Ovary (tissue), 9 donors: ENCODE measurements around the gene FLNC. TPM values are rescaled to one million over a fixed set of nuclear protein-coding genes. Genes with fewer than 3 reads are reported as not detected.

ENCODE experiments used
- DNase-seq, 5 donors: peaks; one replicate each; pipeline ENCODE4 v3.0.0-alpha.2; 2019 to 2020
- H3K27ac ChIP-seq, 2 donors: fragments of 200-600 bp; one replicate each; pipeline versions ENCODE4 v1.5.1 to v1.8.0; 2019 to 2022
- H3K27me3 ChIP-seq: fragments of 200-600 bp; one replicate; pipeline ENCODE4 v1.8.0; 2022
- H3K36me3 ChIP-seq: fragments of 200-600 bp; sonication (generic); one replicate; pipeline ENCODE4 v1.5.1; 2019
- H3K4me1 ChIP-seq: one replicate; pipeline ENCODE4 v1.8.1; 2013; ENCODE audit warnings: mild to moderate bottlenecking, moderate library complexity; ENCODE audit not compliant: insufficient read depth
- H3K4me3 ChIP-seq: fragments of 200-600 bp; sonication (generic); one replicate; pipeline ENCODE4 v1.5.1; 2017
- H3K9me3 ChIP-seq, 2 donors: fragments of 200-600 bp in 1 of 2; sonication (generic) in 1 of 2; one replicate each; pipeline versions ENCODE4 v1.5.1 to v1.8.1; 2013 to 2019; ENCODE audit warnings: mild to moderate bottlenecking in 1 of 2, moderate library complexity in 1 of 2
- CTCF ChIP-seq, 3 donors: fragments of 450-650 bp in 2 of 3; fragments of 200-600 bp in 1 of 3; IDR thresholded peaks; one replicate each; pipeline versions ENCODE4 v1.5.1 to v1.8.0; 2016 to 2022; ENCODE audit warnings: antibody characterized with exemption in 3 of 3, mild to moderate bottlenecking in 1 of 3
- EP300 ChIP-seq: sonication (generic); formaldehyde crosslinking; IDR thresholded peaks from one replicate; pipeline ENCODE4 v1.6.1; 2017; ENCODE audit warnings: antibody characterized with exemption
- POLR2A ChIP-seq: fragments of 450-650 bp; IDR thresholded peaks from one replicate; pipeline ENCODE4 v1.6.1; 2017; ENCODE audit warnings: antibody characterized with exemption, mild to moderate bottlenecking, moderate library complexity
- WGBS, 3 donors: extraction: QIAGEN DNeasy Blood & Tissue Kit in 1 of 3; methylation state at CpG; one replicate each; pipeline versions ENCODE4 v1.1.5 to v1.1.7; 2013 to 2017; 5-methylcytosine and 5-hydroxymethylcytosine counted together
- intact Hi-C, 4 donors: fragments of 100-400 bp; cut with DNase I; formaldehyde crosslinking; loops; one replicate each; pipeline versions ENCODE4 v1.11.0 to v1.15.1; 2022 to 2023
- polyA plus RNA-seq, 2 donors: library from polyadenylated mRNA; stranded (reverse); fragments of 200-250 nt in 1 of 2; fragments of 350-450 nt in 1 of 2; fragmentation: Illumina TruSeq in 1 of 2; extraction: RNeasy Lipid Tissue Mini Kit (QIAGEN cat#74804) in 1 of 2; gene quantifications; one replicate each; pipeline ENCODE4 v1.2.3, GENCODE V29; 2013 to 2014
- total RNA-seq, 7 donors: library from RNA; depleted of rRNA in 2 of 7; stranded (reverse); fragments of >200 nt in 2 of 7; fragmentation: NEBNext Ultra II Directional in 3 of 7; extraction: Animal tissue kit (Norgen Biotek cat#: 25700) in 3 of 7; gene quantifications; one replicate each; pipeline versions ENCODE4 v1.1.0 to v1.2.4, GENCODE V29; 2016 to 2023
- donor health status: DM: no; HTN: no; CAD: no; lungs with moderate emphysema.
- donor health status: DM: no; HTN: no; CAD: no.
- donor health status: Bipolar disorder and iron deficiency.
- donor health status: DM: yes; HTN: yes; CAD: no.
- donor health status: DM: no; HTN: no; CAD: no.
- donor health status: DM: yes; HTN: yes; CAD: no.

The FLNC gene
- total and polyA plus RNA-seq, 9 donors = 6.5 to 51.2 (median 16.4) TPM

DNA sequence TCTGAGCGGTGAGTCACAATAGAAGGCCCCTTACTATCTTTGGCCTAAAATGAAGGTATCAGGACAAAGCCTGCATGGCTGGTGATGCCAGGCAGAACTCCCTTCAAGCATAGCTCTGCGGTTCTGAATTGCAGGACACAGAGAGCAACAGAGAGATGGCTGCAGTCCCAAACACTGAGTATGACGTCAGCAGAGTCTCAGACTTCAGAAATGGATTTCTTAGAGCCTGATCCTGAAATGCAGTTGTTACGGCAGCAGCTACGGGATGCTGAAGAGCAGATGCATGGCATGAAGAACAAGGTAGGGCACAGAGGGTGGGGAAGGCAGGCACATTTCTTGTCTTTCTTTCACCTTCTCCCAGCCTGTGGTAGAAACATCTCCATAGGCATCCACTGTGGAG, 25.0 kb upstream of the FLNC start:
- no peaks in the 10 kb centered on the region for H3K27me3 ChIP-seq
- no peaks in the 10 kb centered on the region for H3K36me3 ChIP-seq
- H3K27ac ChIP-seq = no peak overlapping the region
- intact Hi-C loops = no loop called here
- no peaks in the 10 kb centered on the region for H3K4me1 ChIP-seq
- no peak for DNase-seq
- no peak overlapping the region for H3K4me3 ChIP-seq
- TF ChIP-seq EP300 (no peak), POLR2A (no peak), CTCF (IDR thresholded peaks at IDR 0.05) (no peak)
- no peaks in the 10 kb centered on the region for H3K9me3 ChIP-seq
- WGBS, 3 donors = 89 to 94% (median 92%) methylated on average over 5 of the region's 5 CpGs

DNA sequence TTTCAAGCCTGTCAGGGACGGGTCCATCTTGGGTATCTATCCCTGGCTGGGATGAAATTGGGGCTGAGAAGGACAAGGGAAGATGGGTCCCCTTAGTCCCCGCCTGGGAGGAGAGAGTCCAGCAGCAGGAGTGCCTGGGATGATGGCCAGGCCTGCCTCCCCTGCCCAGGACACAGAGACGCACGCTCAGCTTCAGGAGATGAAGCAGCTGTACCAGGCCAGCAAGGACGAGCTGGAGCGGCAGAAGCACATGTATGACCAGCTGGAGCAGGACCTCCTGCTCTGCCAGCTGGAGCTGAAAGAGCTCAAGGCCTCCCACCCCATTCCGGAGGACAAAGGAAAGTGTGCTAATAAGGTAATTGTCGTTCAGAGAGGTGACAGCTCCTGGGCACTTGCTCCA, 23.0 kb upstream of the FLNC start:
- no peaks in the 10 kb centered on the region for H3K9me3 ChIP-seq
- 24 to 47% (median 42%) methylated on average over 8 of the region's 8 CpGs for WGBS, 3 donors
- TF ChIP-seq CTCF (IDR thresholded peaks at IDR 0.05) (no peak), POLR2A (no peak), EP300 (no peak)
- H3K36me3 ChIP-seq = no peaks in the 10 kb centered on the region
- intact Hi-C loops = no loop called here
- no peak overlapping the region for H3K27ac ChIP-seq
- no peak overlapping the region for H3K4me3 ChIP-seq
- no peaks in the 10 kb centered on the region for H3K27me3 ChIP-seq
- no peaks in the 10 kb centered on the region for H3K4me1 ChIP-seq
- DNase-seq = no peak

GRCh38 chr7:128809363-128809762, 20.8 kb upstream of the FLNC start:
- intact Hi-C loops = no loop called here
- no peak for DNase-seq
- Histone ChIP-seq H3K4me3 (no peak overlapping the region), H3K27ac (no peak overlapping the region), H3K4me1 (no peaks in the 10 kb centered on the region), H3K27me3 (no peaks in the 10 kb centered on the region), H3K9me3 (no peaks in the 10 kb centered on the region), H3K36me3 (no peaks in the 10 kb centered on the region)
- WGBS, 3 donors = 77 to 80% (median 79%) methylated on average over 3 of the region's 3 CpGs
- no peak for TF ChIP-seq POLR2A
- no peak for TF ChIP-seq EP300
- TF ChIP-seq CTCF (IDR thresholded peaks at IDR 0.05) = no peak

DNA sequence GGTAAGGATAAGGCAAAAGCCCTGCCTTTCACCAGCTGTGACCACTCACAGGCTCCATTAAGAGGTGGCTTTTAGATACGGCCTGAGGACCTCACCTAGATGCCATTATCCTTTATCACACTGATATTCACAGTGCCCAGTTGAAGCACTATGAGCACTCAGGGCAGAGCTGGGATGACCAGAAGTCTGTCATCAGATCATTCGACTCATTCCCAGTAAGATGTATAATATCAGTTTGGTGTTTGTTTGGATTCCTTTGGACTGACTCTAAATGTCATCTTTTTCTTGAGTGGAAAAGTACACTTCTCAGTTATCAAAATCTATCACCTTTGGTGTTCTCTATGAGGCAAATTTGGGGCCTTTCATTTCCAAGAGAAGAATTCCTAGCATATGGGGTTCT, 19.7 kb upstream of the FLNC start:
- TF ChIP-seq POLR2A = no peak
- no peak for TF ChIP-seq CTCF (IDR thresholded peaks at IDR 0.05)
- no peak for TF ChIP-seq EP300
- Histone ChIP-seq H3K27ac (no peak overlapping the region), H3K36me3 (no peaks in the 10 kb centered on the region), H3K4me3 (no peak overlapping the region), H3K27me3 (no peaks in the 10 kb centered on the region), H3K4me1 (no peaks in the 10 kb centered on the region), H3K9me3 (no peaks in the 10 kb centered on the region)
- DNase-seq = no peak
- WGBS, 3 donors = 86 to 94% (median 89%) methylated on average over 2 of the region's 2 CpGs
- intact Hi-C loops = no loop called here

GRCh38 chr7:128810997-128811396, 19.2 kb upstream of the FLNC start:
- Histone ChIP-seq H3K4me3 (no peak overlapping the region), H3K27me3 (no peaks in the 10 kb centered on the region), H3K36me3 (no peaks in the 10 kb centered on the region), H3K27ac (no peak overlapping the region), H3K9me3 (no peaks in the 10 kb centered on the region), H3K4me1 (no peaks in the 10 kb centered on the region)
- intact Hi-C loops = no loop called here
- TF ChIP-seq CTCF (IDR thresholded peaks at IDR 0.05) (no peak), EP300 (no peak), POLR2A (no peak)
- 89 to 97% (median 97%) methylated on average over 3 of the region's 3 CpGs for WGBS, 3 donors
- DNase-seq = no peak
